Neural cell (in vitro differentiated cells): ENCODE results near the gene RCAN1.

ENCODE experiments used
- CTCF ChIP-seq: fragments of 450-650 bp; IDR thresholded peaks from 2 replicates; pipeline ENCODE4 v1.5.1; 2014; ENCODE audit warnings: antibody characterized with exemption, mild to moderate bottlenecking, moderate library complexity; ENCODE audit not compliant: poor library complexity, severe bottlenecking
- EP300 ChIP-seq: fragments of 450-650 bp; conservative IDR thresholded peaks from 2 replicates; pipeline ENCODE4 v1.6.1; 2014; ENCODE audit warnings: antibody characterized with exemption, mild to moderate bottlenecking, moderate library complexity; ENCODE audit not compliant: poor library complexity, severe bottlenecking

DNA sequence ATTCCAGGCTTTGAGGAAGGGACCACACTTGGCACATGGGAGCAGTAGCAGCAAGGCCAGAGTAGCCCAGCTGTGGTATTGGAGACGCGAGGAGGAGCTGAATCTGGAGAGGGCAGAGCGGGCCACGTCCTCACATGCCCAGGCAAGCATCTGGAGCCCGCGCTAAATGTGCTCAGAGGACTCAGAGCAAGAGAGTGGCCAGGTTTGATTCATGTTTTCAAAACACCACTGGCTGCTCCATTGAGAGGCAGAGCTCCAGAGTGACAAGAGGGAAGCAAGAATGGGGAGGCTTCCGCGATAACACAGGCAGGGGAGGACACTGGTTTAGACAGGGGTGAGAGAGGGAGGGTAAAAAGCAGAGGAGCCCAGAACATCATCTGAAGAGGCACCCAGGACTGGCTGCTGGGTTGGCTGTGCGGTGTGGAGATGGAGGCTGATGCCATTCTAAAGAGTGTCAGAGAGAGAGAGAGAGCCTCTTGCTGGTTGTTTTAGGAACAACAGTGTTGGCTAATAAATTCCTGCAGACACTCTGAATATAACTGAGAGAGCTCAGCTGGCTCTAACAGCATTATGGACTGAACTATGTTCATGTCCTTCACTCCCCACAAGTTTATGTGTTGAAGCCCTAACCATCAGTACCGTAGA, 32.3 kb downstream of the RCAN1 start:
- TF ChIP-seq CTCF: no peak
- no peak for TF ChIP-seq EP300
